T-cell (primary cell): ENCODE measurements around the gene ANKRD2. TPM values are rescaled to one million over a fixed set of nuclear protein-coding genes. Genes with fewer than 3 reads are reported as not detected.
A peak's percentile ranks its signal among the peaks of the same experiment; 100 is the strongest.
"Not testable (repeated sequence)": the region's sequence is repeated elsewhere in the genome, so short reads cannot be mapped to it uniquely, and the experiment has no call there.

Experiments used
- ATAC-seq, 4 experiments: fragments of 200-7000 bp in 3 of 4; fragments of 150-1000 bp in 1 of 4; cut with Tn5 transposase; replicated peaks in 1 of 4; 1 replicate in 3 of 4; 2 replicates in 1 of 4; pipeline ENCODE4 v1.10.0; 2021; ENCODE audit warnings: moderate library complexity in 3 of 4, mild to moderate bottlenecking in 2 of 4, moderate number of reproducible peaks in 1 of 4
- CTCF ChIA-PET, 2 donors: fragments of 300-600 bp; sonication (Branson Sonifier 250); formaldehyde crosslinking; loops; one replicate each; lab custom pipeline; 2022; ENCODE audit warnings: antibody characterized with exemption in 2 of 2; lab: Charles Lee
- POLR2A ChIA-PET, 2 donors: fragments of 300-600 bp; sonication (Branson Sonifier 250); formaldehyde crosslinking; loops; one replicate each; lab custom pipeline; 2022; ENCODE audit warnings: antibody characterized with exemption in 2 of 2; lab: Charles Lee
- DNase-seq, 35 experiments: peaks; one replicate each; pipeline versions ENCODE4 v3.0.0 to v3.0.0-alpha.2; 2013 to 2023
- H3K27ac ChIP-seq: one replicate; pipeline ENCODE4 v1.5.1; 2013; ENCODE audit warnings: low read length
- H3K27me3 ChIP-seq, 2 experiments: replicated peaks in 1 of 2; 1 replicate in 1 of 2; 2 replicates in 1 of 2; pipeline versions ENCODE4 v1.6.1 to v1.7.0; 2013; ENCODE audit warnings: low read length in 1 of 2, mixed read lengths in 1 of 2; ENCODE audit not compliant: control insufficient read depth in 2 of 2, insufficient read depth in 2 of 2; ENCODE audit errors: extremely low read depth in 1 of 2
- H3K36me3 ChIP-seq, 2 donors: 1 replicate in 1 of 2; 2 replicates in 1 of 2; pipeline versions ENCODE4 v1.6.1 to v1.7.0; 2013; ENCODE audit warnings: low read length in 1 of 2; ENCODE audit not compliant: control insufficient read depth in 2 of 2, insufficient read depth in 1 of 2; ENCODE audit errors: extremely low read depth in 1 of 2
- H3K4me1 ChIP-seq, 2 experiments: 1 replicate in 1 of 2; 2 replicates in 1 of 2; pipeline versions ENCODE4 v1.6.1 to v1.7.0; 2013; ENCODE audit warnings: low read length in 2 of 2, mixed read lengths in 1 of 2; ENCODE audit not compliant: insufficient read depth in 2 of 2, control insufficient read depth in 1 of 2; ENCODE audit errors: extremely low read depth in 1 of 2
- H3K4me3 ChIP-seq, 2 donors: 1 replicate in 1 of 2; 2 replicates in 1 of 2; pipeline versions ENCODE4 v1.5.1 to v1.7.0; 2013; ENCODE audit warnings: mild to moderate bottlenecking in 2 of 2, low read length in 1 of 2, moderate library complexity in 1 of 2; ENCODE audit not compliant: control insufficient read depth in 1 of 2; ENCODE audit errors: extremely low read depth in 1 of 2
- H3K9me3 ChIP-seq: 2 replicates; pipeline ENCODE4 v1.7.0; 2013
- H3K27ac Mint-ChIP-seq, 2 donors: one replicate each; pipeline ENCODE4 v1.8.0; 2020 to 2021; ENCODE audit warnings: mild to moderate bottlenecking in 2 of 2, mixed read lengths in 2 of 2
- H3K27me3 Mint-ChIP-seq, 2 donors: one replicate each; pipeline ENCODE4 v1.8.0; 2021 to 2022; ENCODE audit warnings: mixed read lengths in 2 of 2
- H3K36me3 Mint-ChIP-seq: one replicate; pipeline ENCODE4 v1.8.0; 2021; ENCODE audit warnings: mixed read lengths
- H3K4me1 Mint-ChIP-seq, 3 donors: one replicate each; pipeline ENCODE4 v1.8.0; 2020 to 2022; ENCODE audit warnings: mixed read lengths in 3 of 3, mild to moderate bottlenecking in 1 of 3
- H3K4me3 Mint-ChIP-seq, 3 donors: one replicate each; pipeline ENCODE4 v1.8.0; 2020 to 2022; ENCODE audit warnings: mild to moderate bottlenecking in 3 of 3, mixed read lengths in 3 of 3, moderate library complexity in 3 of 3
- H3K9me3 Mint-ChIP-seq, 3 donors: one replicate each; pipeline ENCODE4 v1.8.0; 2020 to 2022; ENCODE audit warnings: mixed read lengths in 3 of 3
- WGBS: methylation state at CpG from one replicate; pipeline ENCODE4 v1.1.5; 2013; ENCODE audit warnings: missing lambda C conversion rate; ENCODE audit not compliant: insufficient coverage; 5-methylcytosine and 5-hydroxymethylcytosine counted together
- total RNA-seq, 35 experiments: library from RNA in 6 of 35; stranded (reverse) in 6 of 35; fragments of 120-200 nt in 1 of 35; gene quantifications; one replicate each; pipeline versions ENCODE4 v1.2.1 to v1.2.4 and lab custom pipeline; 2013 to 2026

The ANKRD2 gene
- total RNA-seq, 5 donors from 2014 or later (not counting 1 experiment from before 2014, with no cell fraction given): 0.35 TPM; not detected in 4

GRCh38 chr10:97550336-97551149, 22.0 kb upstream of the ANKRD2 start:
- no peaks in the 10 kb centered on the region for H3K27me3 Mint-ChIP-seq
- POLR2A ChIA-PET: no interaction called here

GRCh38 chr10:97551271-97551670, 21.3 kb upstream of the ANKRD2 start:
- ChIA-PET CTCF (interaction anchor here (0.5 to 0.8 kb wide), 3 partner anchors 41 to 146 kb away, joined by 3 to 6 read pairs (median 3); no protein-coding TSS in a partner anchor), POLR2A (interaction anchor here in 1 of 2 donors (0.7 kb wide), 1 partner anchor 62 kb away, joined by 9 read pairs; no protein-coding TSS in a partner anchor)
- Histone ChIP-seq H3K36me3 (no peaks in the 10 kb centered on the region), H3K9me3 (no peaks in the 10 kb centered on the region), H3K4me3 (no peak overlapping the region), H3K4me1 (no peaks in the 10 kb centered on the region), H3K27me3 (peaks cover 0 to 2% of the 10 kb centered on the region in 2 experiments), H3K27ac (no peak overlapping the region)
- Mint-ChIP-seq H3K4me3 (no peak overlapping the region), H3K9me3 (no peaks in the 10 kb centered on the region), H3K27ac (no peak overlapping the region), H3K27me3 (no peaks in the 10 kb centered on the region), H3K4me1 (peaks cover 0 to 5% (median 4%) of the 10 kb centered on the region in 3 donors), H3K36me3 (no peaks in the 10 kb centered on the region)
- WGBS: 87% methylated on average over 3 of the region's 6 CpGs
- DNase-seq (no peak), ATAC-seq (no peak)

More at GRCh38 chr10:97550336-97551149, 22.0 kb upstream of the ANKRD2 start:
- Histone ChIP-seq H3K27me3 (peaks cover 0 to 2% of the 10 kb centered on the region in 2 experiments), H3K36me3 (no peaks in the 10 kb centered on the region), H3K9me3 (no peaks in the 10 kb centered on the region), H3K27ac (no peak overlapping the region), H3K4me3 (no peak overlapping the region), H3K4me1 (no peaks in the 10 kb centered on the region)
- H3K36me3 Mint-ChIP-seq: no peaks in the 10 kb centered on the region
- no peak for DNase-seq
- no peak overlapping the region for H3K4me3 Mint-ChIP-seq
- no peak for ATAC-seq
- WGBS: 67% methylated on average over 1 of the region's 10 CpGs
- CTCF ChIA-PET: interaction anchor here in 1 of 2 donors (0.6 kb wide), 1 partner anchor 108 kb away, joined by 4 read pairs; no protein-coding TSS in a partner anchor
- H3K4me1 Mint-ChIP-seq: peaks cover 0 to 5% (median 4%) of the 10 kb centered on the region in 3 donors
- H3K9me3 Mint-ChIP-seq: no peaks in the 10 kb centered on the region
- no peak overlapping the region for H3K27ac Mint-ChIP-seq

GRCh38 chr10:97553575-97554031, 19.0 kb upstream of the ANKRD2 start:
- Mint-ChIP-seq H3K4me3 (no peak overlapping the region), H3K9me3 (no peaks in the 10 kb centered on the region), H3K27me3 (no peaks in the 10 kb centered on the region), H3K27ac (no peak overlapping the region), H3K36me3 (no peaks in the 10 kb centered on the region), H3K4me1 (peaks cover 0 to 5% (median 4%) of the 10 kb centered on the region in 3 donors)
- DNase-seq (peak in 33 of 35 experiments; percentile 3 to 71 (median 36)), ATAC-seq (peak; percentile 84 to 92 (median 88))
- Histone ChIP-seq H3K4me3 (no peak overlapping the region), H3K36me3 (no peaks in the 10 kb centered on the region), H3K27me3 (peaks cover 0 to 2% of the 10 kb centered on the region in 2 experiments), H3K4me1 (no peaks in the 10 kb centered on the region), H3K27ac (no peak overlapping the region), H3K9me3 (no peaks in the 10 kb centered on the region)
- 41% methylated on average over 3 of the region's 6 CpGs for WGBS
- POLR2A ChIA-PET: interaction anchor here in 1 of 2 donors (0.7 kb wide), 1 partner anchor 146 kb away, joined by 5 read pairs; no protein-coding TSS in a partner anchor
- CTCF ChIA-PET: interaction anchor here (0.6 to 1.8 kb wide), 7 partner anchors 32 to 144 kb away, joined by 3 to 5 read pairs (median 4); no protein-coding TSS in a partner anchor

DNA sequence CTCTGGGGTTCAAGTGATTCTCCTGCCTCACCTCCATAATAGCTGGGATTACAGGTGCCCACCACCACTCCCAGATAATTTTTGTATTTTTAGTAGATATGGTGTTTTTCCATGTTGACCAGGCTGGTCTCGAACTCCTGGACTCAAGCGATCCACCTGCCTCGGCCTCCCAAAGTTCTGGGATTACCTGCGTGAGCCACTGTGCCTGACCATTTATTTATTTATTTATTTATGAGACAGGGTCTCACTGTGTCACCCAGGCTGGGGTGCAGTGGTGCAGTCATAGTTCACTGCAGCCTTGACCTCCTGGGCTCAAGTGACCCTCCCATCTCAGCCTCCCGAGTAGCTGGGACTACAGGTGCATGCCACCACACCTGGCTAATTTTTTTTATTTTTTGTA, 18.2 kb upstream of the ANKRD2 start:
- H3K27me3 Mint-ChIP-seq, H3K4me1 Mint-ChIP-seq, ATAC-seq, H3K4me3 ChIP-seq, H3K36me3 Mint-ChIP-seq, H3K36me3 ChIP-seq, POLR2A ChIA-PET, H3K27me3 ChIP-seq, H3K9me3 ChIP-seq, H3K27ac ChIP-seq, H3K4me1 ChIP-seq, H3K4me3 Mint-ChIP-seq, H3K27ac Mint-ChIP-seq, DNase-seq, H3K9me3 Mint-ChIP-seq: not testable (repeated sequence)
- CTCF ChIA-PET: interaction anchor here (0.6 to 1.8 kb wide), 6 partner anchors 33 to 190 kb away, joined by 3 to 5 read pairs (median 4); no protein-coding TSS in a partner anchor
- WGBS: 100% methylated on average over 2 of the region's 5 CpGs

DNA sequence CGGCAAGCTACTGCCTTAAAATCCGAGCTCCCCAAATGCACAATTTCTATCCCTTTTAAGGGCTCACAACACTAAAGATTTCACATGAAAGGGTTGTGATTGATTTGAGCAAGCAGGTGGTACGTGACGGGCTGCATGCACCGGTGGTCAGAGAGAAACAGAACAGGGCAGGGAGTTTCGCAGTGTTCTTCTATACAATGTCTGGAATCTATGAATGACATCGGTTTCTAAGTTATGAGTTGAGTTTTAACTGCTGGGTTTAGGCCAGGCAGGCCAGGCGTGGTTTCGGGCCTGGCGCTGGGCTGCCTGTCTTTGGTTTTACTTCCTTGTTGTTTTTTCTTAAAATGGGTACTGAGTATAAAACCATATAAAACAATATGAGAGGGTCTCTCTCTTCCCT, 17.0 kb upstream of the ANKRD2 start:
- CTCF ChIA-PET, H3K36me3 ChIP-seq, H3K4me3 Mint-ChIP-seq, H3K4me3 ChIP-seq, H3K36me3 Mint-ChIP-seq, H3K9me3 Mint-ChIP-seq, ATAC-seq, POLR2A ChIA-PET, H3K27ac ChIP-seq, H3K9me3 ChIP-seq, H3K4me1 Mint-ChIP-seq, H3K27ac Mint-ChIP-seq, H3K4me1 ChIP-seq, DNase-seq, H3K27me3 Mint-ChIP-seq, H3K27me3 ChIP-seq: not testable (repeated sequence)
- 82% methylated on average over 2 of the region's 10 CpGs for WGBS

DNA sequence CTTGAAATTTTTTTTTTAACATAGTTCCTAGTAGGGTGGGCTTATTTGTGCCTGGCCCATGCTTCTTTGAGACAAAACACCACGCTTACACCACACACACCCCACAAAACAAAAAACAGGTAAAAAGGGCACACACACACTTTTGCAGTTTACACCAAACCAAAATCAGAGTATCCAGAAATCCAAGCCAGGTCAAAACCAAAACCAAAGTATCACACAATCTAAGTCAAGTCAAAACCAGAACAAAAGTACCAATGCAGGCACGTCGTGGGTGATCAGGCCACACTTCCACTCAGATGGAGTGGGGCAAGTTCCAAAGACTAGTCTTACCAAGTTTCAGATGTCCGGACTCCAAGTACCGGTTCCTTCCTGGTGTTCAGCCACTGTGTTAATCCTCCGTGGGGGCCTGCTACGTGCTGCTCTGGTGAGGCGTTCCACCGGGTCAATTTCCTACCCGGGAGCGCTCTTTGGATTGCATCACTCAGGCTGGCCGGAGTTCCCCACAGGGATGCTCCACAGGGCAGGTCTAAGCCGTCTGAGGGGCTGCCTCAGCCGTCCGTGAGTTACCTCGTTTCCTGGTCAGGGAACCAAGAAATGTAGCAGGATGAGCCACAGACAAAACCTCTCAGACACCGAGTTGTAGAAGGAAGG, 11.7 kb upstream of the ANKRD2 start:
- H3K9me3 Mint-ChIP-seq, H3K27me3 ChIP-seq, POLR2A ChIA-PET, H3K36me3 Mint-ChIP-seq, H3K4me1 Mint-ChIP-seq, H3K4me1 ChIP-seq, H3K27ac Mint-ChIP-seq, DNase-seq, H3K9me3 ChIP-seq, H3K36me3 ChIP-seq, H3K27ac ChIP-seq, ATAC-seq, H3K27me3 Mint-ChIP-seq, H3K4me3 Mint-ChIP-seq, H3K4me3 ChIP-seq, CTCF ChIA-PET: not testable (repeated sequence)
- 85% methylated on average over 14 of the region's 17 CpGs for WGBS
